MM.1S (cell line): Measurements from ENCODE around the gene ZNF22.

Experiments
- DNase-seq: peaks from one replicate; pipeline ENCODE4 v3.0.0-alpha.2; 2015
- H2AFZ ChIP-seq: fragments of 300-600 bp; sonication (generic); 2 replicates; pipeline ENCODE4 v1.6.0; 2016; ENCODE audit warnings: antibody characterized with exemption, low read length
- H3F3A ChIP-seq: fragments of 300-600 bp; sonication (generic); 2 replicates; pipeline ENCODE4 v1.6.1; 2016; ENCODE audit warnings: mild to moderate bottlenecking, antibody characterized with exemption, low read length, moderate library complexity, mixed read lengths; ENCODE audit not compliant: insufficient read depth
- H3K27ac ChIP-seq: fragments of 300-600 bp; sonication (generic); 2 replicates; pipeline ENCODE4 v1.5.1; 2016; ENCODE audit warnings: mild to moderate bottlenecking, low read length
- H3K27me3 ChIP-seq: fragments of 300-600 bp; sonication (generic); replicated peaks from 2 replicates; pipeline ENCODE4 v1.6.0; 2016; ENCODE audit warnings: low read length; ENCODE audit not compliant: insufficient read depth
- H3K36me3 ChIP-seq: fragments of 300-600 bp; sonication (generic); replicated peaks from 2 replicates; pipeline ENCODE4 v1.6.1; 2016; ENCODE audit warnings: mild to moderate bottlenecking, low read length, mixed read lengths; ENCODE audit not compliant: insufficient read depth
- H3K4me1 ChIP-seq: fragments of 300-600 bp; sonication (generic); 2 replicates; pipeline ENCODE4 v1.6.1; 2016; ENCODE audit warnings: low read length, mixed read lengths
- H3K4me2 ChIP-seq: fragments of 300-600 bp; sonication (generic); 2 replicates; pipeline ENCODE4 v1.6.0; 2016; ENCODE audit warnings: low read depth, low read length
- H3K4me3 ChIP-seq: fragments of 300-600 bp; sonication (generic); 2 replicates; pipeline ENCODE4 v1.5.1; 2016; ENCODE audit warnings: low read length, mixed read lengths
- H3K79me2 ChIP-seq: fragments of 300-600 bp; sonication (generic); 2 replicates; pipeline ENCODE4 v1.6.1; 2016; ENCODE audit warnings: mixed run types, low read length, mixed read lengths
- H3K9ac ChIP-seq: fragments of 300-600 bp; sonication (generic); 2 replicates; pipeline ENCODE4 v1.6.1; 2016; ENCODE audit warnings: low read length, mixed read lengths
- H3K9me2 ChIP-seq: fragments of 300-600 bp; sonication (generic); replicated peaks from 2 replicates; pipeline ENCODE4 v1.6.1; 2016; ENCODE audit warnings: mild to moderate bottlenecking, low read length, mixed read lengths; ENCODE audit not compliant: insufficient read depth
- H3K9me3 ChIP-seq: fragments of 300-600 bp; sonication (generic); replicated peaks from 2 replicates; pipeline ENCODE4 v1.6.1; 2016; ENCODE audit warnings: mild to moderate bottlenecking, low read length, mixed read lengths; ENCODE audit not compliant: insufficient read depth
- H4K20me1 ChIP-seq: fragments of 300-600 bp; sonication (generic); 2 replicates; pipeline ENCODE4 v1.6.1; 2016; ENCODE audit warnings: mild to moderate bottlenecking, low read length, moderate library complexity, mixed read lengths; ENCODE audit not compliant: insufficient read depth
- EZH2 ChIP-seq: fragments of 300-600 bp; sonication (generic); optimal IDR thresholded peaks from 2 replicates; pipeline ENCODE3; 2017; ENCODE audit warnings: low read depth, mild to moderate bottlenecking, antibody characterized with exemption, low read length, mixed read lengths
- EZH2phosphoT487 ChIP-seq: fragments of 300-600 bp; sonication (generic); IDR thresholded peaks from 2 replicates; pipeline ENCODE4 v1.6.1; 2018; ENCODE audit warnings: antibody characterized with exemption, low read length
- TF ChIP-seq, protein P1 (sequence below): fragments of 300-600 bp; sonication (generic); IDR thresholded peaks from 2 replicates; pipeline ENCODE4 v1.5.1; 2016; ENCODE audit warnings: antibody characterized with exemption, low read length, mixed read lengths

ZNF22 gene

DNA sequence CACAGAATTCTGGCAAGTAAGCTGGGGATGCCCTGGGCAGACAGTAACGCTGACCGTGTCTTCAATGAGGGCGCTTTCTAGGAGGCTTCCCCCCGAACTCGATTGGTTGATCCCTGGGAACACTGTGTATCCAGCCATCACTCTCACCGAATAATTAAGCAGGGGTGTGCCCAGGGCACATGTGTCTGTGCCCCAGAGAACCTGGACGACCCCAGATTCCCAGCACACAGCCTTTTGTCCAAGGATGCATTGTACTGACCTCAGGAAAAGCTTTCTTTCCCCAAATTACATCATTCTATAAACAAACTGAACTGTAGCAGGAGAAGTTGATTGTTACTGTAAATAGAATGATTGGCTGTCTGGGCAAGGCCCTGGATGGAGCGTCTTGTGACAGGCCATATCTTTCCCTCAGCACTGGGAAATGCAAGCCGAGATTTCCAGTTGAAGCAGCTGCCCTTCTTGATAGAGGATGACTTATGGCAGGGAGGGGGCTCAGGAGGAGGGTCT is 15.5 kb upstream of the ZNF22 start:
- Histone ChIP-seq H3K27ac (no peak overlapping the region), H3K9me3 (no peaks in the 10 kb centered on the region), H3K9ac (no peak overlapping the region), H3K4me1 (peaks cover 9% of the 10 kb centered on the region; the same call in 1 of the 2 replicates), H3F3A (no peaks in the 10 kb centered on the region), H4K20me1 (no peaks in the 10 kb centered on the region), H3K4me3 (no peak overlapping the region), H2AFZ (no peak overlapping the region), H3K36me3 (peaks cover 9% of the 10 kb centered on the region; the same call in 1 of the 2 replicates), H3K27me3 (no peaks in the 10 kb centered on the region), H3K4me2 (no peak overlapping the region), H3K79me2 (peaks cover 19% of the 10 kb centered on the region), H3K9me2 (no peaks in the 10 kb centered on the region)
- TF ChIP-seq EZH2: no peak
- no peak for DNase-seq

- Histone ChIP-seq H3K4me3 (no peak overlapping the region), H4K20me1 (no peaks in the 10 kb centered on the region), H3K36me3 (peaks cover 10% of the 10 kb centered on the region; the same call in 1 of the 2 replicates), H3K27ac (no peak overlapping the region), H3F3A (no peaks in the 10 kb centered on the region), H3K9me2 (no peaks in the 10 kb centered on the region), H3K9ac (no peak overlapping the region), H3K9me3 (no peaks in the 10 kb centered on the region), H3K79me2 (peaks cover 9% of the 10 kb centered on the region; the same call in 1 of the 2 replicates), H3K4me2 (no peak overlapping the region), H3K4me1 (no peaks in the 10 kb centered on the region), H3K27me3 (no peaks in the 10 kb centered on the region), H2AFZ (no peak overlapping the region)
- TF ChIP-seq, protein P1, sequence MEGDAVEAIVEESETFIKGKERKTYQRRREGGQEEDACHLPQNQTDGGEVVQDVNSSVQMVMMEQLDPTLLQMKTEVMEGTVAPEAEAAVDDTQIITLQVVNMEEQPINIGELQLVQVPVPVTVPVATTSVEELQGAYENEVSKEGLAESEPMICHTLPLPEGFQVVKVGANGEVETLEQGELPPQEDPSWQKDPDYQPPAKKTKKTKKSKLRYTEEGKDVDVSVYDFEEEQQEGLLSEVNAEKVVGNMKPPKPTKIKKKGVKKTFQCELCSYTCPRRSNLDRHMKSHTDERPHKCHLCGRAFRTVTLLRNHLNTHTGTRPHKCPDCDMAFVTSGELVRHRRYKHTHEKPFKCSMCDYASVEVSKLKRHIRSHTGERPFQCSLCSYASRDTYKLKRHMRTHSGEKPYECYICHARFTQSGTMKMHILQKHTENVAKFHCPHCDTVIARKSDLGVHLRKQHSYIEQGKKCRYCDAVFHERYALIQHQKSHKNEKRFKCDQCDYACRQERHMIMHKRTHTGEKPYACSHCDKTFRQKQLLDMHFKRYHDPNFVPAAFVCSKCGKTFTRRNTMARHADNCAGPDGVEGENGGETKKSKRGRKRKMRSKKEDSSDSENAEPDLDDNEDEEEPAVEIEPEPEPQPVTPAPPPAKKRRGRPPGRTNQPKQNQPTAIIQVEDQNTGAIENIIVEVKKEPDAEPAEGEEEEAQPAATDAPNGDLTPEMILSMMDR: no peak
- TF ChIP-seq EZH2 (no peak), EZH2phosphoT487 (no peak)
- no peak for DNase-seq
Observed at GRCh38 chr10:44986179-44986578, 14.5 kb upstream of the ZNF22 start.

- no peak overlapping the region for H3K27ac ChIP-seq
Observed at GRCh38 chr10:44986670-44987069, 14.1 kb upstream of the ZNF22 start.

More at GRCh38 chr10:44986670-44987069, 14.1 kb upstream of the ZNF22 start:
- Histone ChIP-seq H3K27me3 (no peaks in the 10 kb centered on the region), H3K9me3 (no peaks in the 10 kb centered on the region), H4K20me1 (no peaks in the 10 kb centered on the region), H3F3A (no peaks in the 10 kb centered on the region), H3K4me1 (no peaks in the 10 kb centered on the region), H3K4me2 (no peak overlapping the region), H3K4me3 (no peak overlapping the region), H2AFZ (no peak overlapping the region), H3K36me3 (peaks cover 11% of the 10 kb centered on the region), H3K9me2 (no peaks in the 10 kb centered on the region), H3K79me2 (peaks cover 6% of the 10 kb centered on the region; the same call in 1 of the 2 replicates), H3K9ac (no peak overlapping the region)
- no peak for DNase-seq
- TF ChIP-seq, protein P1: no peak
- TF ChIP-seq EZH2: no peak
- no peak for TF ChIP-seq EZH2phosphoT487
